ENCODE data around the gene CISD1.

The CISD1 gene

GRCh38 chr10:58336242-58336641 is 67.3 kb downstream of the CISD1 start:
- H3K27me3 ChIP-seq = no peaks in the 10 kb centered on the region
- H3K27ac ChIP-seq = peak overlapping the region; percentile 90
- peaks cover 46 to 66% of the 10 kb centered on the region in 2 experiments for H3K4me1 ChIP-seq (ENCODE audit: control insufficient read depth in 1 of 2, insufficient read depth in 1 of 2, low read depth in 1 of 2, low read length in 1 of 2)
- peaks cover 3% of the 10 kb centered on the region for H3K36me3 ChIP-seq
- no peaks in the 10 kb centered on the region for H3K9me3 ChIP-seq
- peak overlapping the region; percentile 67 to 79 for H3K4me3 ChIP-seq (ENCODE audit: low read depth in 1 of 2, low read length in 1 of 2)
- TF ChIP-seq CTCF (IDR thresholded peaks at IDR 0.05) = no peak
